Measurements from ENCODE around the gene CCDC92. TPM values are rescaled to one million over a fixed set of nuclear protein-coding genes. Genes with fewer than 3 reads are reported as not detected.

CCDC92 gene
- total RNA-seq, 1 donor from 2014 or later = 55.1 TPM

GRCh38 chr12:124006085-124006845, 33.6 kb upstream of the CCDC92 start:
- TF ChIP-seq, protein P1, sequence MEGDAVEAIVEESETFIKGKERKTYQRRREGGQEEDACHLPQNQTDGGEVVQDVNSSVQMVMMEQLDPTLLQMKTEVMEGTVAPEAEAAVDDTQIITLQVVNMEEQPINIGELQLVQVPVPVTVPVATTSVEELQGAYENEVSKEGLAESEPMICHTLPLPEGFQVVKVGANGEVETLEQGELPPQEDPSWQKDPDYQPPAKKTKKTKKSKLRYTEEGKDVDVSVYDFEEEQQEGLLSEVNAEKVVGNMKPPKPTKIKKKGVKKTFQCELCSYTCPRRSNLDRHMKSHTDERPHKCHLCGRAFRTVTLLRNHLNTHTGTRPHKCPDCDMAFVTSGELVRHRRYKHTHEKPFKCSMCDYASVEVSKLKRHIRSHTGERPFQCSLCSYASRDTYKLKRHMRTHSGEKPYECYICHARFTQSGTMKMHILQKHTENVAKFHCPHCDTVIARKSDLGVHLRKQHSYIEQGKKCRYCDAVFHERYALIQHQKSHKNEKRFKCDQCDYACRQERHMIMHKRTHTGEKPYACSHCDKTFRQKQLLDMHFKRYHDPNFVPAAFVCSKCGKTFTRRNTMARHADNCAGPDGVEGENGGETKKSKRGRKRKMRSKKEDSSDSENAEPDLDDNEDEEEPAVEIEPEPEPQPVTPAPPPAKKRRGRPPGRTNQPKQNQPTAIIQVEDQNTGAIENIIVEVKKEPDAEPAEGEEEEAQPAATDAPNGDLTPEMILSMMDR (IDR thresholded peaks at IDR 0.05; ENCODE audit: unreplicated experiment) = no peak
- DNase-seq (ENCODE audit: low spot score in 2 of 2, unreplicated experiment in 2 of 2) = no peak
- no peak overlapping the region for H3K4me3 Mint-ChIP-seq

DNA sequence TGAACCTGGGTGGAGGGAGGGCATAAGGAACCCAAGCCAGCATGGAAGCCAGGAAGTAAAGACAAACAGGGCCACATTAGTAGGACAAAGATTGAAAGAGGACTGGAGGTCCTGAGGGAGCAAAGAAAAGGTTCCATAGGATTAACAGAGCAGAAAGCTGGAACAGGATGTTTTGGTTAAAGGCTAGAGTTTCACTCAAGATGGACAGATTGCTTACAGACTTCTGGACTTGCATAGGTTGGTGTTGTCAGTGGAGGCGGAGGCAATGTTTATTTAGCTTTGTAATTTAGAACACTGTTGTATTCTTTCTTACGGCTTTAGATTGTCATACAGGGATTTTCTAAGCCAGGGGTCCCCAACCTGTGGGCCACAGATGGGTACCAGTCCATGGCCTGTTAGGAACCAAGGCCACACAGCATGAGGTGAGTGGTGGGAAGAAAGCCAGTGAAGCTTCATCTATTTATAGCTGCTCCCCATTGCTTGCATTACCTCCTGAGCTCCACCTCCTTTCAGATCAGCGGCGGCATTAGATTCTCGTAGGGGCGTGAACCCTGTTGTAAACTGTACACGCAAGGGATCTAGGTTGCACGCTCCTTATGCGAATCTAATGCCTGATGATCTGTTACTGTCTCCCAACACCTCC, 31.7 kb upstream of the CCDC92 start:
- Mint-ChIP-seq H3K27ac (no peak overlapping the region), H3K36me3 (peaks cover 4% of the 10 kb centered on the region), H3K27me3 (ENCODE audit: low read depth) (no peaks in the 10 kb centered on the region), H3K4me1 (peaks cover 22% of the 10 kb centered on the region), H3K4me3 (no peak overlapping the region), H3K9me3 (no peaks in the 10 kb centered on the region)
- TF ChIP-seq, protein P1 (IDR thresholded peaks at IDR 0.05; ENCODE audit: unreplicated experiment) = no peak
- DNase-seq (ENCODE audit: low spot score in 2 of 2, unreplicated experiment in 2 of 2) = no peak

More at GRCh38 chr12:124006085-124006845, 33.6 kb upstream of the CCDC92 start:
- Mint-ChIP-seq H3K36me3 (peaks cover 13% of the 10 kb centered on the region), H3K27ac (peak overlapping the region; percentile 51), H3K27me3 (ENCODE audit: low read depth) (no peaks in the 10 kb centered on the region), H3K4me1 (peaks cover 22% of the 10 kb centered on the region), H3K9me3 (no peaks in the 10 kb centered on the region)

- Mint-ChIP-seq H3K4me1 (peaks cover 21% of the 10 kb centered on the region), H3K36me3 (peaks cover 6% of the 10 kb centered on the region), H3K9me3 (no peaks in the 10 kb centered on the region), H3K27me3 (ENCODE audit: low read depth) (no peaks in the 10 kb centered on the region), H3K4me3 (no peak overlapping the region), H3K27ac (no peak overlapping the region)
- DNase-seq (ENCODE audit: low spot score in 2 of 2, unreplicated experiment in 2 of 2) = no peak
- TF ChIP-seq, protein P1 (IDR thresholded peaks at IDR 0.05; ENCODE audit: unreplicated experiment) = no peak
These were observed 30.0 kb upstream of the CCDC92 start for GRCh38 chr12:124002654-124003053.

DNA sequence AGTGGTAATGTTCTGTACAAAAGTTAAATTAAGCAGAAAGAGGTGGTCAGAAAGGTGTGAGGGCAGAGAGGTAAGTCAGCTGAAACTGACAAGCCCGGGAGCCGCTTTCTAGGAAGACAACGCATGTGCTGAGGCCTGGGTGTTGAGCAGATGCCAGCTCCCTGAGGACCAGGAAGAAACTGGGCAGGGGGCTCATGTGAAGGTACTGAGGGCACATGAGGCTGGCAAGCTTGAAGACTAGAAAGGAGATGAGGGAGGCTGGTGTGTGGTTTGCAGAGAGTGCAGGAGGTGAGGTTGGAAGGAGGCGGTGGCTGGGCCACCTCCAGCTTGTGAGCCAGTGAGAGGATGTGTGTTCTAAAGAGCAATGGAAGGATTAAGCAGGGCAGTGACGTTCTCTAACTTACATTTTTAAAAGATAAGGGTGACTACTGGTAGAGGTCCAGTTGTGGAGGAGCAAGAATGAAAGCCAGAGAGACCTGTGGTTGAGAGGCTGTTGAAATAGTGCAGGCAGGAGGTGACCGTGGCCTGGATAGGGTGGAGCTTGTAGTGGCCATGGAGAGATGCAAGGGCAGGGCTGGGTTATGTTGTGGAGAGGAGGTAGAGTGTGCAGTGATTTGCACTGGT, 29.5 kb upstream of the CCDC92 start:
- Mint-ChIP-seq H3K36me3 (peaks cover 6% of the 10 kb centered on the region), H3K27me3 (ENCODE audit: low read depth) (no peaks in the 10 kb centered on the region), H3K27ac (no peak overlapping the region), H3K4me3 (no peak overlapping the region), H3K9me3 (no peaks in the 10 kb centered on the region), H3K4me1 (peaks cover 21% of the 10 kb centered on the region)
- no peak for DNase-seq (ENCODE audit: low spot score in 2 of 2, unreplicated experiment in 2 of 2)
- TF ChIP-seq, protein P1 (IDR thresholded peaks at IDR 0.05; ENCODE audit: unreplicated experiment) = no peak

GRCh38 chr12:124001343-124001742, 28.7 kb upstream of the CCDC92 start:
- H3K27ac Mint-ChIP-seq = no peak overlapping the region
- H3K4me3 Mint-ChIP-seq = no peak overlapping the region
- H3K4me1 Mint-ChIP-seq = peaks cover 17% of the 10 kb centered on the region
- no peaks in the 10 kb centered on the region for H3K9me3 Mint-ChIP-seq
- TF ChIP-seq, protein P1 (IDR thresholded peaks at IDR 0.05; ENCODE audit: unreplicated experiment) = no peak
- DNase-seq (ENCODE audit: low spot score in 2 of 2, unreplicated experiment in 2 of 2) = no peak
- no peaks in the 10 kb centered on the region for H3K27me3 Mint-ChIP-seq (ENCODE audit: low read depth)
- H3K36me3 Mint-ChIP-seq = peaks cover 6% of the 10 kb centered on the region
